Keratinocyte (primary cell): Measurements from ENCODE around the gene PDE9A. TPM values are rescaled to one million over a fixed set of nuclear protein-coding genes. Genes with fewer than 3 reads are reported as not detected.

ENCODE experiments used
- DNase-seq: peaks from one replicate; pipeline ENCODE4 v3.0.0-alpha.2; 2011; ENCODE audit warnings: low read depth, missing footprints, low spot score
- FAIRE-seq: peaks from 2 replicates; lab custom pipeline; 2011; peaks lifted over from hg19 to GRCh38; lab: Jason Lieb, UNC
- H2AFZ ChIP-seq: 2 replicates; pipeline ENCODE4 v1.6.0; 2012; ENCODE audit warnings: low read length, control low read depth, inconsistent platforms; ENCODE audit not compliant: control insufficient read depth
- H3K27ac ChIP-seq: 2 replicates; pipeline ENCODE4 v1.5.1; 2011; ENCODE audit warnings: low read length; ENCODE audit not compliant: control insufficient read depth, insufficient read depth
- H3K27me3 ChIP-seq: 3 replicates; pipeline ENCODE4 v1.6.0; 2011; ENCODE audit warnings: low read length; ENCODE audit not compliant: control insufficient read depth, insufficient read depth; ENCODE audit errors: extremely low read depth
- H3K36me3 ChIP-seq, 2 experiments: 2 replicates in 1 of 2; 3 replicates in 1 of 2; pipeline ENCODE4 v1.5.1; 2011; ENCODE audit warnings: low read length in 2 of 2, mild to moderate bottlenecking in 1 of 2; ENCODE audit not compliant: control insufficient read depth in 2 of 2, insufficient read depth in 2 of 2; ENCODE audit errors: extremely low read depth in 1 of 2
- H3K4me1 ChIP-seq: 3 replicates; pipeline ENCODE4 v1.5.1; 2011; ENCODE audit warnings: low read length; ENCODE audit not compliant: control insufficient read depth, insufficient read depth; ENCODE audit errors: extremely low read depth
- H3K4me2 ChIP-seq: 3 replicates; pipeline ENCODE4 v1.6.0; 2011; ENCODE audit warnings: low read depth, low read length; ENCODE audit not compliant: control insufficient read depth, insufficient read depth; ENCODE audit errors: extremely low read depth
- H3K4me3 ChIP-seq, 3 experiments: fragments of 200-600 bp in 1 of 3; sonication (generic) in 1 of 3; 2 replicates in 2 of 3; 3 replicates in 1 of 3; pipeline ENCODE4 v1.5.1; 2011 to 2016; ENCODE audit warnings: low read length in 3 of 3, mild to moderate bottlenecking in 3 of 3, control low read depth in 2 of 3, inconsistent platforms in 1 of 3, low read depth in 1 of 3, mixed read lengths in 1 of 3, mixed run types in 1 of 3, moderate library complexity in 1 of 3; ENCODE audit not compliant: control insufficient read depth in 2 of 3, insufficient read depth in 2 of 3; ENCODE audit errors: extremely low read depth in 1 of 3
- H3K79me2 ChIP-seq: 2 replicates; pipeline ENCODE4 v1.6.0; 2012; ENCODE audit warnings: low read length; ENCODE audit not compliant: control insufficient read depth, insufficient read depth
- H3K9ac ChIP-seq: 3 replicates; pipeline ENCODE4 v1.6.0; 2011; ENCODE audit warnings: low read length; ENCODE audit not compliant: control insufficient read depth, insufficient read depth; ENCODE audit errors: extremely low read depth
- H3K9me1 ChIP-seq: 3 replicates; pipeline ENCODE4 v1.6.0; 2011; ENCODE audit warnings: low read length; ENCODE audit not compliant: control insufficient read depth, insufficient read depth; ENCODE audit errors: extremely low read depth
- H3K9me3 ChIP-seq: 2 replicates; pipeline ENCODE4 v1.5.1; 2012; ENCODE audit warnings: low read depth, low read length; ENCODE audit not compliant: control insufficient read depth
- H4K20me1 ChIP-seq: 3 replicates; pipeline ENCODE4 v1.6.0; 2011; ENCODE audit warnings: low read length; ENCODE audit not compliant: control insufficient read depth, insufficient read depth; ENCODE audit errors: extremely low read depth
- CTCF ChIP-seq, 3 experiments: IDR thresholded peaks in 1 of 3; conservative IDR thresholded peaks in 1 of 3; optimal IDR thresholded peaks in 1 of 3; 2 replicates in 2 of 3; 3 replicates in 1 of 3; pipeline versions ENCODE3 to v1.5.1; 2011; ENCODE audit warnings: low read length in 3 of 3, mild to moderate bottlenecking in 3 of 3, moderate library complexity in 2 of 3, control low read depth in 1 of 3, inconsistent platforms in 1 of 3; ENCODE audit not compliant: insufficient read depth in 2 of 3; ENCODE audit errors: extremely low read depth in 1 of 3
- EZH2 ChIP-seq: IDR thresholded peaks from one replicate; pipeline ENCODE4 v1.6.1; 2012; ENCODE audit warnings: inconsistent platforms, mild to moderate bottlenecking, low read length, moderate library complexity
- dilution Hi-C: fragments of 300-500 bp; cut with MboI; formaldehyde crosslinking; loops from one replicate; pipeline ENCODE4 v1.7.0; 2020; ENCODE audit warnings: low sequenced_read_pairs; ENCODE audit not compliant: extremely low pct_ligation_motif_present
- polyA plus RNA-seq, 5 experiments: library from polyadenylated mRNA; depleted of rRNA in 3 of 5; stranded (reverse) in 3 of 5; stranded (forward) in 1 of 5; unstranded in 1 of 5; fragments of >200 nt; gene quantifications; 1 replicate in 1 of 5; 2 replicates in 3 of 5; 3 replicates in 1 of 5; pipeline versions ENCODE4 v1.2.1 to v1.2.3, GENCODE V29; 2011 to 2012; ENCODE audit warnings: missing spikeins in 2 of 5, low read depth in 1 of 5, low replicate concordance in 1 of 5

The PDE9A gene
- polyA plus RNA-seq, 1 donor (not counting 4 experiments of a cell fraction or from before 2014, with no cell fraction given), result 0.13 TPM

DNA sequence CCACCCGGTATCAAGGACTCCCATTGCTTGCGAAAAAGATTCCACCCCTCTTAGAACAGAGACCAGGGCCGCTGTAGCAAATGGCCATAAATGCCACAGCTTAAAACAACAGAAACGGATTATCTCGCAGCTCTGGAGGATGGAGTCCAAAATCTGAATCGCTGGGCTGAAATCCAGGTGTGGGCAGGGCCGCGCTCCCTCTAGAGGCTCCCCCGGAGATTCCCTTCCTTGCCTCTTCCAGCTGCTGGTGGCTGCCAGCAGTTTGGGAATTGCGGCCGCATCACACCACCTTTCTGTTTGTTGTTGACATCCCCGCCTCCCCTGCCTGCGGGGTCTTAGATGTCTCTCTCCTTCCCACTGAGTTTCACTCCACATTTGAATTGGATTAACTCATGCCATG is 15.6 kb downstream of the PDE9A start:
- Histone ChIP-seq H3K4me2 (no peak overlapping the region), H3K9ac (no peak overlapping the region), H3K27ac (no peak overlapping the region), H3K4me3 (no peak overlapping the region), H3K27me3 (peaks cover 7% of the 10 kb centered on the region), H3K4me1 (no peaks in the 10 kb centered on the region), H3K9me1 (no peaks in the 10 kb centered on the region), H3K9me3 (no peaks in the 10 kb centered on the region), H2AFZ (no peak overlapping the region), H3K79me2 (no peaks in the 10 kb centered on the region), H3K36me3 (no peaks in the 10 kb centered on the region), H4K20me1 (no peaks in the 10 kb centered on the region)
- TF ChIP-seq EZH2 (no peak), CTCF (optimal IDR thresholded peaks at IDR 0.05 in 1 of 3, IDR thresholded peaks at IDR 0.05 in 1 of 3, conservative IDR thresholded peaks at IDR 0.05 in 1 of 3; ENCODE audit: extremely low read depth in 1 of 3, insufficient read depth in 2 of 3, low read length in 3 of 3) (peak; percentile 22 to 64 (median 48))
- dilution Hi-C loops, result no loop called here
- DNase-seq (no peak), FAIRE-seq (no peak)

- Histone ChIP-seq H3K9me1 (no peaks in the 10 kb centered on the region), H3K27me3 (peaks cover 11% of the 10 kb centered on the region), H3K4me1 (no peaks in the 10 kb centered on the region), H4K20me1 (no peaks in the 10 kb centered on the region), H2AFZ (no peak overlapping the region), H3K9me3 (no peaks in the 10 kb centered on the region), H3K27ac (no peak overlapping the region), H3K36me3 (no peaks in the 10 kb centered on the region), H3K4me3 (no peak overlapping the region), H3K79me2 (no peaks in the 10 kb centered on the region), H3K9ac (no peak overlapping the region), H3K4me2 (no peak overlapping the region)
- FAIRE-seq (no peak), DNase-seq (no peak)
- dilution Hi-C loops, result no loop called here
- TF ChIP-seq CTCF (optimal IDR thresholded peaks at IDR 0.05 in 1 of 3, IDR thresholded peaks at IDR 0.05 in 1 of 3, conservative IDR thresholded peaks at IDR 0.05 in 1 of 3; ENCODE audit: extremely low read depth in 1 of 3, insufficient read depth in 2 of 3, low read length in 3 of 3) (no peak), EZH2 (no peak)
Observed at GRCh38 chr21:42670058-42670880, 16.8 kb downstream of the PDE9A start.
